ENCODE data around the gene TBC1D8. TPM values are rescaled to one million over a fixed set of nuclear protein-coding genes. Genes with fewer than 3 reads are reported as not detected.

TBC1D8 gene
- total RNA-seq, 6 experiments from 2014 or later, result 1.2 to 2.0 (median 1.5) TPM

GRCh38 chr2:101195871-101196661 is 44.9 kb upstream of the TBC1D8 start:
- TF ChIP-seq, protein P1, sequence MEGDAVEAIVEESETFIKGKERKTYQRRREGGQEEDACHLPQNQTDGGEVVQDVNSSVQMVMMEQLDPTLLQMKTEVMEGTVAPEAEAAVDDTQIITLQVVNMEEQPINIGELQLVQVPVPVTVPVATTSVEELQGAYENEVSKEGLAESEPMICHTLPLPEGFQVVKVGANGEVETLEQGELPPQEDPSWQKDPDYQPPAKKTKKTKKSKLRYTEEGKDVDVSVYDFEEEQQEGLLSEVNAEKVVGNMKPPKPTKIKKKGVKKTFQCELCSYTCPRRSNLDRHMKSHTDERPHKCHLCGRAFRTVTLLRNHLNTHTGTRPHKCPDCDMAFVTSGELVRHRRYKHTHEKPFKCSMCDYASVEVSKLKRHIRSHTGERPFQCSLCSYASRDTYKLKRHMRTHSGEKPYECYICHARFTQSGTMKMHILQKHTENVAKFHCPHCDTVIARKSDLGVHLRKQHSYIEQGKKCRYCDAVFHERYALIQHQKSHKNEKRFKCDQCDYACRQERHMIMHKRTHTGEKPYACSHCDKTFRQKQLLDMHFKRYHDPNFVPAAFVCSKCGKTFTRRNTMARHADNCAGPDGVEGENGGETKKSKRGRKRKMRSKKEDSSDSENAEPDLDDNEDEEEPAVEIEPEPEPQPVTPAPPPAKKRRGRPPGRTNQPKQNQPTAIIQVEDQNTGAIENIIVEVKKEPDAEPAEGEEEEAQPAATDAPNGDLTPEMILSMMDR (IDR thresholded peaks at IDR 0.05), result no peak
- no peak for DNase-seq
- Mint-ChIP-seq H3K4me3 (no peak overlapping the region), H3K9me3 (no peaks in the 10 kb centered on the region), H3K4me1 (ENCODE audit: low read depth) (peaks cover 18% of the 10 kb centered on the region), H3K27me3 (ENCODE audit: insufficient read depth) (peaks cover 21% of the 10 kb centered on the region), H3K27ac (no peak overlapping the region), H3K36me3 (ENCODE audit: low read depth) (no peaks in the 10 kb centered on the region)

GRCh38 chr2:101193033-101193626 is 41.9 kb upstream of the TBC1D8 start:
- Mint-ChIP-seq H3K4me1 (ENCODE audit: low read depth) (no peaks in the 10 kb centered on the region), H3K36me3 (ENCODE audit: low read depth) (no peaks in the 10 kb centered on the region), H3K9me3 (no peaks in the 10 kb centered on the region), H3K4me3 (no peak overlapping the region), H3K27me3 (ENCODE audit: insufficient read depth) (peaks cover 35% of the 10 kb centered on the region), H3K27ac (no peak overlapping the region)
- no peak for DNase-seq
- TF ChIP-seq, protein P1 (IDR thresholded peaks at IDR 0.05), result no peak

DNA sequence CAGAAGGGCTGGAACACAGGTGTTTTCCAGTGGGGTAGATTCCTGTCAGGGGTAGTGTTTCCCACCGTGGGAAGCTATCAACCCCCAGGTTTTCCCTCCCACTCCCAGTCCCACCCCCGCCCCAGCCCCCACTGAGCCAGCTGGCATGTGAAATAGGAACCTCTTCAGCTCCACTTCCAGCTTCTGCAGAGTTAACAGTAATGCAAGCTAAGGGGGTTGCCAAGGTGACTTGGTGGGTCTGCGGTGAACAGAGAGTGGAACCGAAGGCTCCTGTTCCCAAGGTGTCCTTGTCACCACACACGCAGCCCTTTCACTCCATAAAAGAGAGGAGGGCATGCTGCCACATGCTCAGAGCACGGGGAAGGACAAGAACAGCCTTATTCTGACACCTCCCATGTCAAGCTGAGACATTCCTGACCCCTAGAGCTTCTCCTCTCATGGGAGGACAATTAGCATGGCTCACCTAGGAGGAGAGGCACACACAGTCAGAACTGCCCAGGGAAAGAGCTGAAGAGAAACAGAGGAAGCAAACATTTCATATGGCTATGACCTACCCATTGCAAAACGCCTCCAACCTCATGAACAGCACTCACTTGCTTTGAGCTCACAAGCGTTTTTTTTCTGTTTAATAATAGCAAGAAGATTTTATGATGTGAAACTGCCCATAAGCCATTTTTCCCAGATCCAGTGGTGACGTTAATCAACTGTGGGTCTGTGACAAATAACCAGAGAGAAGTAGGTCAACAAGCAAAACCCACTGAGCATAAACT is 39.8 kb upstream of the TBC1D8 start:
- no peak overlapping the region for H3K27ac Mint-ChIP-seq
- peaks cover 41% of the 10 kb centered on the region for H3K27me3 Mint-ChIP-seq (ENCODE audit: insufficient read depth)
- no peaks in the 10 kb centered on the region for H3K4me1 Mint-ChIP-seq (ENCODE audit: low read depth)
- H3K36me3 Mint-ChIP-seq (ENCODE audit: low read depth), result no peaks in the 10 kb centered on the region
- TF ChIP-seq, protein P1 (IDR thresholded peaks at IDR 0.05), result no peak
- no peaks in the 10 kb centered on the region for H3K9me3 Mint-ChIP-seq
- no peak for DNase-seq
- H3K4me3 Mint-ChIP-seq, result no peak overlapping the region

DNA sequence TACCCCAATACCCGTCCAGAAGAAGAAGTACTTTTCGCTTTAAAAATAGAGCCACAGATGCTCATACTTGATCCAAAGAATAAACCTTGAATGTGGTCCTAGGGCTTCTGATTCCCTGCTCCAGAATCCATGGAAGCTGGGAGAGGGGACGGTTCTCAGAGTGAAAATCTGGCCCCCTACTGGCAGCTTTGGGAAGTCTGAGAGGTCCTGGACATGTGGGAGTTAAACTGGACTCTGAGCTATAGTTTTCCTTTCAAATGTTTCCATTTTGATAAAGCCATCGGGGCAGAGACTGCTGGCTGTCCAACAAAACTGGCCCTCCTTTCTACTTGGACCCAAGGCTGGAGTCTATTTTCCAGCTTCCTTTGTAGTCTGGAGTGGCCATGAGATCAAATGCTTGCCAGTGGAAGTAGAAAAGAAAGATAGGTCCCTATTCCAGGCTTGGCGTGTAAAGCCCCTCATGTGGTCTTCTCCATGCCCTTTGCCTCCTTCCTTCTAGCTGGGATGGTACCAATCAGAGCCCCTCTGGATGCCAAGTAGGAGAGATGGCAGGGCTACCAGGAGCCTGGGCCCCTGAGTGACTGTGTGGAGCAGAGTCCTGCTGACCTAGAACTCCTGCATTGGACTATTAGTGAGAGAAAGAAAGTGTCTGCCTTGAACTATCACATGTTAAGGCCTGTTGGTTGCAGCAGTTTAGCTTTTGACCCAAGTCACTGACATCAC is 37.7 kb upstream of the TBC1D8 start:
- TF ChIP-seq, protein P1 (IDR thresholded peaks at IDR 0.05), result peak; percentile 88
- Mint-ChIP-seq H3K27me3 (ENCODE audit: insufficient read depth) (peaks cover 38% of the 10 kb centered on the region), H3K9me3 (no peaks in the 10 kb centered on the region), H3K4me3 (no peak overlapping the region), H3K4me1 (ENCODE audit: low read depth) (no peaks in the 10 kb centered on the region), H3K27ac (no peak overlapping the region), H3K36me3 (ENCODE audit: low read depth) (no peaks in the 10 kb centered on the region)
- DNase-seq, result peak; percentile 37

DNA sequence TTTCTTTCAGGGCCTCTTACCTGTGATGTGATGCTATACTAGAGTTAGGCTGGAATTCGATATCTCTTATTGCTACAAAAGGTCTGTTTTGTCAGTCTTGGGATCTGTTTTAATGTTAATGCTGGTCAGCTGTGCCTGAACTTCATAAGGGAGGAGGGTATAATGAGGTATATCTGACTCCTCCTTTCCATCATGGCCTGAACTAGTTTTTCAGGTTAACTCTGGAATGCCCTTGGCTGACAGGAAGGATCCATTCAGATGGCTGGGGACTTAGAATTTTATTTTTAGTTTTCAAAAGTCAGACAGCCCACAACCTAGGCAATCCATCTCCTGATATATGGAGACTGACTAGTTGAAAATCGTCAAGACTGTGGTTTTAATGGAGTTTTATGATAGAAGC is 35.9 kb upstream of the TBC1D8 start:
- TF ChIP-seq, protein P1 (IDR thresholded peaks at IDR 0.05), result no peak
- Mint-ChIP-seq H3K4me1 (ENCODE audit: low read depth) (no peaks in the 10 kb centered on the region), H3K27me3 (ENCODE audit: insufficient read depth) (peaks cover 34% of the 10 kb centered on the region), H3K27ac (no peak overlapping the region), H3K9me3 (no peaks in the 10 kb centered on the region), H3K4me3 (no peak overlapping the region), H3K36me3 (ENCODE audit: low read depth) (no peaks in the 10 kb centered on the region)
- DNase-seq, result no peak
